ENCODE measurements around the gene ARID3A. TPM values are rescaled to one million over a fixed set of nuclear protein-coding genes. Genes with fewer than 3 reads are reported as not detected.

Gene ARID3A
- polyA plus RNA-seq, 4 donors, result 13.2 to 35.9 (median 19.1) TPM

- no peak for DNase-seq (ENCODE audit: low read depth in 4 of 4, low spot score in 3 of 4)
Observed at GRCh38 chr19:927780-928401, 2.1 kb downstream of the ARID3A start.

- DNase-seq (ENCODE audit: low read depth in 4 of 4, low spot score in 3 of 4), result no peak
Observed at GRCh38 chr19:928471-929202, 2.8 kb downstream of the ARID3A start.

- DNase-seq (ENCODE audit: low read depth in 4 of 4, low spot score in 3 of 4), result no peak
Observed at GRCh38 chr19:929203-929890, 3.5 kb downstream of the ARID3A start.

- DNase-seq (ENCODE audit: low read depth in 4 of 4, low spot score in 3 of 4), result no peak
Observed at GRCh38 chr19:929891-930258, 4.0 kb downstream of the ARID3A start.

GRCh38 chr19:931860-932647, 6.2 kb downstream of the ARID3A start:
- no peak for DNase-seq (ENCODE audit: low read depth in 4 of 4, low spot score in 3 of 4)

GRCh38 chr19:932648-933552, 7.1 kb downstream of the ARID3A start:
- no peak for DNase-seq (ENCODE audit: low read depth in 4 of 4, low spot score in 3 of 4)

- no peak for DNase-seq (ENCODE audit: low read depth in 4 of 4, low spot score in 3 of 4)
Observed at GRCh38 chr19:933553-933882, 7.7 kb downstream of the ARID3A start.

GRCh38 chr19:934197-934840, 8.5 kb downstream of the ARID3A start:
- DNase-seq (ENCODE audit: low read depth in 4 of 4, low spot score in 3 of 4), result no peak

- DNase-seq (ENCODE audit: low read depth in 4 of 4, low spot score in 3 of 4), result no peak
Observed at GRCh38 chr19:934865-935479, 9.1 kb downstream of the ARID3A start.

GRCh38 chr19:936175-936546, 10.3 kb downstream of the ARID3A start:
- DNase-seq (ENCODE audit: low read depth in 4 of 4, low spot score in 3 of 4), result no peak

GRCh38 chr19:937259-937694, 11.4 kb downstream of the ARID3A start:
- no peak for DNase-seq (ENCODE audit: low read depth in 4 of 4, low spot score in 3 of 4)

- DNase-seq (ENCODE audit: low read depth in 4 of 4, low spot score in 3 of 4), result no peak
Observed at GRCh38 chr19:938233-938923, 12.5 kb downstream of the ARID3A start.

- no peak for DNase-seq (ENCODE audit: low read depth in 4 of 4, low spot score in 3 of 4)
Observed at GRCh38 chr19:939439-939838, 13.6 kb downstream of the ARID3A start.

- DNase-seq (ENCODE audit: low read depth in 4 of 4, low spot score in 3 of 4), result no peak
Observed at GRCh38 chr19:939922-940321, 14.1 kb downstream of the ARID3A start.

GRCh38 chr19:940591-941291, 14.9 kb downstream of the ARID3A start:
- no peak for DNase-seq (ENCODE audit: low read depth in 4 of 4, low spot score in 3 of 4)

- no peak for DNase-seq (ENCODE audit: low read depth in 4 of 4, low spot score in 3 of 4)
Observed at GRCh38 chr19:941292-942132, 15.7 kb downstream of the ARID3A start.

GRCh38 chr19:942133-942645, 16.4 kb downstream of the ARID3A start:
- DNase-seq (ENCODE audit: low read depth in 4 of 4, low spot score in 3 of 4), result no peak
